ENCODE data around the gene SMAD9. TPM values are rescaled to one million over a fixed set of nuclear protein-coding genes. Genes with fewer than 3 reads are reported as not detected.

Gene SMAD9
- total and polyA plus RNA-seq, 2 of the 8 experiments (the other 6 are each of a cell fraction or from before 2014, with no cell fraction given), result 0.45 to 1.0 TPM

- TF ChIP-seq TAF1 (IDR thresholded peaks at IDR 0.05; ENCODE audit: low read depth, low read length), result no peak
- TF ChIP-seq JUN (IDR thresholded peaks at IDR 0.05; ENCODE audit: low read depth, low read length), result no peak
- no peak for TF ChIP-seq HDAC6 (IDR thresholded peaks at IDR 0.05; ENCODE audit: low read depth, low read length)
These were observed 14.1 kb downstream of the SMAD9 start (continued) for GRCh38 chr13:36905944-36906343.
